Endothelial cell of umbilical vein (primary cell): Measurements from ENCODE around the gene LYRM4. TPM values are rescaled to one million over a fixed set of nuclear protein-coding genes. Genes with fewer than 3 reads are reported as not detected.

Source experiments
- BruUV-seq: library from RNA; stranded (reverse); fragments of 400-500 nt; replicated peaks from 2 replicates; lab custom pipeline; 2021; lab: Mats Ljungman, UMichigan
- CTCF ChIA-PET: fragments of 300-600, 350-600 bp; sonication (Branson Sonifier 250); formaldehyde crosslinking; loops from one replicate; lab custom pipeline; 2021; ENCODE audit warnings: antibody characterized with exemption, inconsistent platforms; lab: Charles Lee
- POLR2A ChIA-PET: fragments of 300-600, 350-600 bp; sonication (Branson Sonifier 250); formaldehyde crosslinking; loops from one replicate; lab custom pipeline; 2021; ENCODE audit warnings: antibody characterized with exemption, inconsistent platforms; lab: Charles Lee
- DNase-seq: peaks from one replicate; pipeline ENCODE4 v3.0.0-alpha.2; 2011; ENCODE audit warnings: low read depth, low spot score
- FAIRE-seq: peaks from 2 replicates; lab custom pipeline; 2011; peaks lifted over from hg19 to GRCh38; lab: Jason Lieb, UNC
- H2AFZ ChIP-seq: 2 replicates; pipeline ENCODE4 v1.6.0; 2012; ENCODE audit warnings: low read depth, low read length, control low read depth, inconsistent platforms
- H3K27ac ChIP-seq: 2 replicates; pipeline ENCODE4 v1.5.1; 2011; ENCODE audit warnings: low read depth, mild to moderate bottlenecking, control low read depth, low read length, moderate library complexity; ENCODE audit not compliant: insufficient read depth
- H3K27me3 ChIP-seq, 2 experiments: 2 replicates each; pipeline versions ENCODE4 v1.6.0 to v1.6.1; 2011; ENCODE audit warnings: low read length in 2 of 2, mixed read lengths in 1 of 2; ENCODE audit not compliant: control insufficient read depth in 2 of 2, insufficient read depth in 2 of 2
- H3K36me3 ChIP-seq, 2 experiments: 2 replicates in 1 of 2; 3 replicates in 1 of 2; pipeline ENCODE4 v1.5.1; 2011; ENCODE audit warnings: low read length in 2 of 2, mild to moderate bottlenecking in 1 of 2, moderate library complexity in 1 of 2; ENCODE audit not compliant: control insufficient read depth in 2 of 2, insufficient read depth in 2 of 2; ENCODE audit errors: extremely low read depth in 1 of 2
- H3K4me1 ChIP-seq: 3 replicates; pipeline ENCODE4 v1.5.1; 2011; ENCODE audit warnings: mild to moderate bottlenecking, low read length; ENCODE audit not compliant: control insufficient read depth, insufficient read depth; ENCODE audit errors: extremely low read depth
- H3K4me2 ChIP-seq: 2 replicates; pipeline ENCODE4 v1.6.1; 2011; ENCODE audit warnings: low read length, control low read depth, mixed read lengths; ENCODE audit not compliant: insufficient read depth
- H3K4me3 ChIP-seq, 3 experiments: fragments of 200-600 bp in 1 of 3; sonication (generic), shearing (Covaris generic) in 1 of 3; replicated peaks in 1 of 3; 2 replicates each; pipeline ENCODE4 v1.5.1; 2011 to 2016; ENCODE audit warnings: control low read depth in 3 of 3, low read length in 3 of 3, mild to moderate bottlenecking in 2 of 3, inconsistent platforms in 1 of 3, low read depth in 1 of 3, moderate library complexity in 1 of 3; ENCODE audit not compliant: insufficient read depth in 1 of 3
- H3K79me2 ChIP-seq: 2 replicates; pipeline ENCODE4 v1.6.0; 2012; ENCODE audit warnings: low read length, inconsistent platforms; ENCODE audit not compliant: control insufficient read depth, insufficient read depth
- H3K9ac ChIP-seq: replicated peaks from 2 replicates; pipeline ENCODE3; 2011; ENCODE audit warnings: low read length, control low read depth; ENCODE audit not compliant: insufficient read depth; ENCODE audit errors: extremely low read depth
- H3K9me1 ChIP-seq: replicated peaks from 3 replicates; pipeline ENCODE4 v1.6.0; 2011; ENCODE audit warnings: mild to moderate bottlenecking, low read length; ENCODE audit not compliant: control insufficient read depth, insufficient read depth; ENCODE audit errors: extremely low read depth
- H3K9me3 ChIP-seq: replicated peaks from 2 replicates; pipeline ENCODE4 v1.5.1; 2012; ENCODE audit warnings: low read length, inconsistent platforms; ENCODE audit not compliant: control insufficient read depth, insufficient read depth
- H4K20me1 ChIP-seq: replicated peaks from 2 replicates; pipeline ENCODE3; 2011; ENCODE audit warnings: mild to moderate bottlenecking, low read length; ENCODE audit not compliant: control insufficient read depth, insufficient read depth; ENCODE audit errors: extremely low read depth
- CTCF ChIP-seq, 2 donors: IDR thresholded peaks; 1 replicate in 1 of 2; 2 replicates in 1 of 2; pipeline ENCODE4 v1.5.1; 2011; ENCODE audit warnings: low read length in 2 of 2, mild to moderate bottlenecking in 2 of 2, moderate library complexity in 2 of 2, control low read depth in 1 of 2, inconsistent platforms in 1 of 2, low read depth in 1 of 2; ENCODE audit not compliant: insufficient read depth in 1 of 2; ENCODE audit errors: extremely low read depth in 1 of 2
- EZH2 ChIP-seq: IDR thresholded peaks from 2 replicates; pipeline ENCODE4 v1.6.1; 2012; ENCODE audit warnings: borderline replicate concordance, low read depth, mild to moderate bottlenecking, moderate library complexity, low read length, inconsistent platforms; ENCODE audit not compliant: severe bottlenecking
- FOS ChIP-seq: IDR thresholded peaks from 2 replicates; pipeline ENCODE4 v1.6.1; 2011; ENCODE audit warnings: mild to moderate bottlenecking, low read length, moderate library complexity, borderline replicate concordance; ENCODE audit not compliant: insufficient read depth
- GATA2 ChIP-seq: IDR thresholded peaks from 2 replicates; pipeline ENCODE4 v1.7.0; 2011; ENCODE audit warnings: low read depth, mild to moderate bottlenecking, moderate library complexity, mixed read lengths, low read length; ENCODE audit not compliant: insufficient read length, insufficient read depth
- JUN ChIP-seq: IDR thresholded peaks from 2 replicates; pipeline ENCODE4 v1.6.1; 2011; ENCODE audit warnings: borderline replicate concordance, low read depth; ENCODE audit not compliant: insufficient read length, insufficient read depth
- MYC ChIP-seq: IDR thresholded peaks from one replicate; pipeline ENCODE4 v1.6.1; 2011; ENCODE audit warnings: mild to moderate bottlenecking, low read depth, low read length
- POLR2A ChIP-seq: IDR thresholded peaks from 2 replicates; pipeline ENCODE4 v1.6.1; 2012; ENCODE audit warnings: low read depth, mild to moderate bottlenecking, control low read depth, low read length
- POLR2AphosphoS5 ChIP-seq: IDR thresholded peaks from 2 replicates; pipeline ENCODE4 v1.6.1; 2012; ENCODE audit warnings: low read depth, mild to moderate bottlenecking, control low read depth, low read length, moderate library complexity; ENCODE audit not compliant: insufficient read depth
- dilution Hi-C: fragments of 300-500 bp; cut with MboI; formaldehyde crosslinking; loops from one replicate; pipeline ENCODE4 v1.15.0; 2019; ENCODE audit warnings: low sequenced_read_pairs; ENCODE audit not compliant: extremely low pct_ligation_motif_present
- intact Hi-C: fragments of 100-400 bp; cut with micrococcal nuclease; formaldehyde crosslinking; loops from one replicate; pipeline ENCODE4 v1.10.0; 2022
- polyA plus RNA-seq, 4 experiments: library from polyadenylated mRNA; depleted of rRNA in 3 of 4; stranded (reverse) in 3 of 4; unstranded in 1 of 4; fragments of >200 nt; gene quantifications; 2 replicates each; pipeline versions ENCODE4 v1.2.1 to v1.2.3, GENCODE V29; 2011 to 2012; ENCODE audit warnings: missing spikeins in 1 of 4
- total RNA-seq: library from RNA; stranded (reverse); gene quantifications from 2 replicates; pipeline ENCODE4 v1.2.3, GENCODE V29; 2021
- TF ChIP-seq, protein P1 (sequence below): IDR thresholded peaks from 2 replicates; pipeline ENCODE4 v1.6.1; 2011; ENCODE audit not compliant: insufficient read depth, insufficient read length

Gene LYRM4
- total and polyA plus RNA-seq, 2 donors (not counting 3 experiments of a cell fraction or from before 2014, with no cell fraction given) = 39.5 to 44.0 TPM

DNA sequence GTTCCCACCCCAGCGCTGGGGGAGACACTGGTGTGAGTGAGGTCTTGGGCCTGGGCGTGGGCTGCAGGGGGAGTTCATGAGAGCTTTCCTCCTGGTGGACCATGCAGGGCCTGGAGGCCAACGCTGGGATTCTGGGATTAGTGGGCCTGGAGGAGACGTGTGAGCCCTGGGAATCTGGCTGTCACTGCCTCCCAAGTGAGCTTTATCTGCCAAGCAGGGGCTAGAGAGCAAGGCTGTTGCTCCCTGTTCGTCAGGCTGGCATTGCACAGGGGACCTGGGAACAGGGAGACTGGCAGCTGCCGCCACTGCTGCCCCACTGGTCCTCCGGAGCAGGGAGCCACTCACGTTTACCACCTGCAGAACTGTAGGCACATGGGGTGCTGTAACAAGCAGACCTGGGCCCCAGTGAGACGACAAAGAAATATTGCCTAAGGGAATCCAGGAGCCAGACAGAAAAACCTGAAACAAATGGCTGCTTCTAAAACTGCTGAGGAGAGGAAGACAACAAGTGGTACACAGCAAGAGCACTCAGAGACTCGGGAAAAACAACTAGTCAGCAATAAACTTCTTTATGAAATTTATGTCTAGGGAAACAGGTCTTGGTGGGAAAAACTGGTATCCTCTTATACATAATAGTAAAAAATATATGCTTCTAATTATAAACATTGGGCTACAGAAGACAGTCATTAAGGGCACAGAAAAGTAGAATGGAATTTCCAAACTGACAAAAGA, 130.4 kb downstream of the LYRM4 start:
- Histone ChIP-seq H4K20me1 (no peaks in the 10 kb centered on the region), H3K36me3 (no peaks in the 10 kb centered on the region), H3K79me2 (no peaks in the 10 kb centered on the region), H3K4me1 (peaks cover 15% of the 10 kb centered on the region), H3K4me3 (no peak overlapping the region), H3K27me3 (no peaks in the 10 kb centered on the region), H2AFZ (no peak overlapping the region), H3K4me2 (no peak overlapping the region), H3K9ac (no peak overlapping the region), H3K9me3 (no peaks in the 10 kb centered on the region), H3K9me1 (no peaks in the 10 kb centered on the region), H3K27ac (no peak overlapping the region)
- ChIA-PET CTCF (interaction anchor here (1.8 kb wide), 1 partner anchor 13 kb away, joined by 5 read pairs; no protein-coding TSS in a partner anchor), POLR2A (no interaction called here)
- dilution Hi-C loops = no loop called here
- no TSS peak for BruUV-seq
- intact Hi-C loops = no loop called here
- FAIRE-seq = no peak
- no peak for DNase-seq
- no peak for TF ChIP-seq FOS
- no peak for TF ChIP-seq CTCF (IDR thresholded peaks at IDR 0.05; ENCODE audit: extremely low read depth in 1 of 2, insufficient read depth in 1 of 2, low read depth in 1 of 2, low read length in 2 of 2)
- no peak for TF ChIP-seq POLR2A
- TF ChIP-seq EZH2 = no peak
- no peak for TF ChIP-seq JUN
- no peak for TF ChIP-seq MYC
- TF ChIP-seq, protein P1, sequence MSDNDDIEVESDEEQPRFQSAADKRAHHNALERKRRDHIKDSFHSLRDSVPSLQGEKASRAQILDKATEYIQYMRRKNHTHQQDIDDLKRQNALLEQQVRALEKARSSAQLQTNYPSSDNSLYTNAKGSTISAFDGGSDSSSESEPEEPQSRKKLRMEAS = no peak
- TF ChIP-seq POLR2AphosphoS5 = no peak
- no peak for TF ChIP-seq GATA2
